ENCODE results near the gene MARK3. TPM values are rescaled to one million over a fixed set of nuclear protein-coding genes. Genes with fewer than 3 reads are reported as not detected.

MARK3 gene
- total RNA-seq, 1 experiment from 2014 or later = 81.9 TPM

- H3K36me3 Mint-ChIP-seq (ENCODE audit: insufficient read depth in 1 of 3, low read depth in 3 of 3) = peaks cover 5 to 12% (median 8%) of the 10 kb centered on the region in 3 experiments; a peak in 6 of 7 replicates
- peak overlapping the region; percentile 15 to 76 (median 55); a peak in 5 of 7 replicates for H3K27ac Mint-ChIP-seq
- Histone ChIP-seq H2BK120ac (ENCODE audit: low read depth, low read length, poor library complexity, severe bottlenecking) (no peak overlapping the region), H4K5ac (ENCODE audit: insufficient read length, low read depth, low read length) (no peak overlapping the region), H3K18ac (ENCODE audit: insufficient read length, low read depth, low read length) (no peak overlapping the region), H2BK15ac (ENCODE audit: low read depth, low read length) (no peak overlapping the region), H2BK20ac (ENCODE audit: low read depth, low read length, poor library complexity, severe bottlenecking) (no peak overlapping the region), H3T11ph (ENCODE audit: low read length) (no peak overlapping the region), H3K56ac (ENCODE audit: insufficient read length, low read depth, low read length) (no peak overlapping the region), H3K9me3 (ENCODE audit: control insufficient read depth, low read depth, low read length) (no peaks in the 10 kb centered on the region), H3K27ac (ENCODE audit: insufficient read length, low read depth, low read length) (no peak overlapping the region), H3K27me3 (ENCODE audit: insufficient read depth, low read length) (no peaks in the 10 kb centered on the region), H2BK5ac (ENCODE audit: insufficient read length, low read length) (no peak overlapping the region), H3K4ac (ENCODE audit: low read depth, low read length) (no peak overlapping the region), H4K8ac (replicated peaks; ENCODE audit: insufficient read length, low read depth, low read length) (no peak overlapping the region), H4K20me1 (ENCODE audit: control insufficient read depth, insufficient read depth, insufficient read length) (no peaks in the 10 kb centered on the region), H3K79me2 (ENCODE audit: insufficient read depth, low read length) (peaks cover 5% of the 10 kb centered on the region; the same call in 1 of the 2 replicates), H2AFZ (ENCODE audit: low read length) (no peak overlapping the region), H2AK5ac (ENCODE audit: insufficient read length, low read length) (no peak overlapping the region), H3K4me2 (ENCODE audit: insufficient read depth, insufficient read length, low read length) (no peak overlapping the region), H2BK12ac (ENCODE audit: insufficient read length, low read depth, low read length) (no peak overlapping the region), H4K91ac (ENCODE audit: insufficient read length, low read depth, low read length) (no peak overlapping the region), H3K9ac (ENCODE audit: extremely low read depth, insufficient read length, low read length) (no peak overlapping the region), H3K79me1 (ENCODE audit: insufficient read depth, low read depth, low read length, poor library complexity, severe bottlenecking) (peaks cover 5% of the 10 kb centered on the region), H3K14ac (ENCODE audit: insufficient read depth, low read length) (no peak overlapping the region), H3K23me2 (ENCODE audit: insufficient read length, low read depth, low read length, poor library complexity, severe bottlenecking) (no peaks in the 10 kb centered on the region), H3K23ac (ENCODE audit: insufficient read length, low read depth, low read length) (no peak overlapping the region), H3K4me1 (ENCODE audit: insufficient read depth, low read length) (peaks cover 3% of the 10 kb centered on the region; the same call in 1 of the 2 replicates)
- H3K9me3 Mint-ChIP-seq = no peaks in the 10 kb centered on the region
- no peak overlapping the region for H3K4me3 Mint-ChIP-seq
- no peaks in the 10 kb centered on the region for H3K27me3 Mint-ChIP-seq (ENCODE audit: low read depth)
- H3K4me1 Mint-ChIP-seq = peaks cover 18 to 22% of the 10 kb centered on the region in 2 experiments
- WGBS (ENCODE audit: extremely low coverage, insufficient read length, low lambda C conversion rate) = no CpG with 5 or more reads among the region's 3 CpGs
- TF ChIP-seq, protein P1, sequence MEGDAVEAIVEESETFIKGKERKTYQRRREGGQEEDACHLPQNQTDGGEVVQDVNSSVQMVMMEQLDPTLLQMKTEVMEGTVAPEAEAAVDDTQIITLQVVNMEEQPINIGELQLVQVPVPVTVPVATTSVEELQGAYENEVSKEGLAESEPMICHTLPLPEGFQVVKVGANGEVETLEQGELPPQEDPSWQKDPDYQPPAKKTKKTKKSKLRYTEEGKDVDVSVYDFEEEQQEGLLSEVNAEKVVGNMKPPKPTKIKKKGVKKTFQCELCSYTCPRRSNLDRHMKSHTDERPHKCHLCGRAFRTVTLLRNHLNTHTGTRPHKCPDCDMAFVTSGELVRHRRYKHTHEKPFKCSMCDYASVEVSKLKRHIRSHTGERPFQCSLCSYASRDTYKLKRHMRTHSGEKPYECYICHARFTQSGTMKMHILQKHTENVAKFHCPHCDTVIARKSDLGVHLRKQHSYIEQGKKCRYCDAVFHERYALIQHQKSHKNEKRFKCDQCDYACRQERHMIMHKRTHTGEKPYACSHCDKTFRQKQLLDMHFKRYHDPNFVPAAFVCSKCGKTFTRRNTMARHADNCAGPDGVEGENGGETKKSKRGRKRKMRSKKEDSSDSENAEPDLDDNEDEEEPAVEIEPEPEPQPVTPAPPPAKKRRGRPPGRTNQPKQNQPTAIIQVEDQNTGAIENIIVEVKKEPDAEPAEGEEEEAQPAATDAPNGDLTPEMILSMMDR (conservative IDR thresholded peaks at IDR 0.05) = no peak
- no peak for DNase-seq
These were observed 60.6 kb downstream of the MARK3 start for GRCh38 chr14:103445806-103446205.

Measured in H9 (cell line).